ENCODE data around the gene GAK.

GRCh38 chr4:832536-832935 lies 99.6 kb downstream of the GAK start:
- TF ChIP-seq CTCF (IDR thresholded peaks at IDR 0.05), result no peak
- no peak for TF ChIP-seq POLR2A (IDR thresholded peaks at IDR 0.05)

Data from gastroesophageal sphincter (tissue), 3 donors.